D721Med (cell line): ENCODE measurements around the gene BAIAP2.

ENCODE experiments used
- DNase-seq: peaks from one replicate; pipeline ENCODE4 v3.0.0; 2011; ENCODE audit warnings: low spot score; ENCODE audit not compliant: insufficient read length
- FAIRE-seq: peaks from 2 replicates; lab custom pipeline; 2011; peaks lifted over from hg19 to GRCh38; lab: Jason Lieb, UNC
- TF ChIP-seq, protein P1 (sequence below): IDR thresholded peaks from 2 replicates; pipeline ENCODE4 v1.5.1; 2012; ENCODE audit warnings: mild to moderate bottlenecking, control low read depth; ENCODE audit not compliant: insufficient read depth; ENCODE audit errors: missing control alignments

BAIAP2 gene

DNA sequence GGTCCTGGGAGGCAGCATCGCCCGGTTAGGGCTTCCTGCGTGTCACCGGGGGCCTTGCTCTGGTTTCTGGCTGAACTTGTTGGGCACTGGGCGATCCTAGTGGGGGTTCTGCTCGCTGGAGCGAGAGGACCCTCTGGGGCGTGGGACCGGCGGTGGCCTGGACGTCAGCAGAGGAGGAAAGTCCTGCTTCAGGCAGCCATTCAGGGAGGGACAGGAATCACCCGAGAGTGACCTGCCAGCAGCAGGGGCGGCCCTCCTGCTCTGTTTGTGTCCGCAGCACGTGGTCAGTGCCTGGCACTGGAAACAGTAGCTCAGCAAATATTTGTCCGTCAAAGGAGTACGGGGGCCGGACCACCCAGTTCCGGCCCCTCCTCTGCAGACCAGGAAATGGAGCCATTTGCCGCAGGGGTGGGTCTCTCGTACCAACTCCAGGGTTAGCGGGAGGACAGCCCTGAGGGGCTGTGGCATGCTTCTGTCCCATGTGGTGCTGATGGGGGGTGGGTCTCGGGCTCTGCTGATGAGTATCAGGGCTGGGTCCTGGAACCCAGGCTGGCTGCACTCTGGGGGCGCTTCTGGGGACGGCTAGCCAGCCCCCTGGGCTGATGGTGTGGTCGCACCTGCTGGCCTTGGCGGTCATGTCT lies 48.3 kb downstream of the BAIAP2 start:
- DNase-seq (no peak), FAIRE-seq (no peak)
- TF ChIP-seq, protein P1, sequence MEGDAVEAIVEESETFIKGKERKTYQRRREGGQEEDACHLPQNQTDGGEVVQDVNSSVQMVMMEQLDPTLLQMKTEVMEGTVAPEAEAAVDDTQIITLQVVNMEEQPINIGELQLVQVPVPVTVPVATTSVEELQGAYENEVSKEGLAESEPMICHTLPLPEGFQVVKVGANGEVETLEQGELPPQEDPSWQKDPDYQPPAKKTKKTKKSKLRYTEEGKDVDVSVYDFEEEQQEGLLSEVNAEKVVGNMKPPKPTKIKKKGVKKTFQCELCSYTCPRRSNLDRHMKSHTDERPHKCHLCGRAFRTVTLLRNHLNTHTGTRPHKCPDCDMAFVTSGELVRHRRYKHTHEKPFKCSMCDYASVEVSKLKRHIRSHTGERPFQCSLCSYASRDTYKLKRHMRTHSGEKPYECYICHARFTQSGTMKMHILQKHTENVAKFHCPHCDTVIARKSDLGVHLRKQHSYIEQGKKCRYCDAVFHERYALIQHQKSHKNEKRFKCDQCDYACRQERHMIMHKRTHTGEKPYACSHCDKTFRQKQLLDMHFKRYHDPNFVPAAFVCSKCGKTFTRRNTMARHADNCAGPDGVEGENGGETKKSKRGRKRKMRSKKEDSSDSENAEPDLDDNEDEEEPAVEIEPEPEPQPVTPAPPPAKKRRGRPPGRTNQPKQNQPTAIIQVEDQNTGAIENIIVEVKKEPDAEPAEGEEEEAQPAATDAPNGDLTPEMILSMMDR: no peak

DNA sequence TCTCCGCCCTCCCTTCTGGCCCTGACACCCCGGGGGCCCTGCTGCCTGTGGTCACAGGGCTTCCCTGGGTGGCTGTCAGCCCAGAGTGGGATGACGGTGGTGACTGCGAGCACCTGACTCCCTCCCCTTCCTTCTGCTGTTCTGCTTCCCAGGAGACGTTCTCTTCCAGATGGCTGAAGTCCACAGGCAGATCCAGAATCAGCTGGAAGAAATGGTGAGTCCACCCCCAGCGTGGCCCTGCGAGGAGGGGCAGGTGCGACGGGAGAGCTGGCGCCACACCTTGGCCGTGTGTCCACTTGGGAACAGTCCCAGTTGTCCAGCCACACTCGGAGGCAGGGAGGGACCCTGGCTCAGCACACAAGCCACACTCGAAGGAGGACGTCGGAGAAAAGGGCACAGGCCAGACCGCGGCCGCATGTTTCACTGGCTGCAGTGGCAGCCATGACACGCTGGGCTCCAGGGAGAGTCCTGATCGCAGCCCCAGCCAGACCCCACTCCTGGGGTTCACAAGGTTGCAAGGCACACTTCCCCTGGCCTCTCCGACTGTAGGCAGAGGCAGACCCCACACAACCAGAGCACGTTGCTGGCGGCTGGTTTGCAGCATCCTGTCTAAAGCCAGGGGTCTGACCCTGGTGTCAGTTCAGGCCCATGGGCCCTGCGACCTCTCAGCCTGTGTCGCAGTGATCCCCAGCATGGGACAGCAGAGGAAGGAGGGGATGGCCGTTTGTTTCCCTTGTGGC lies 49.9 kb downstream of the BAIAP2 start:
- FAIRE-seq (no peak), DNase-seq (no peak)
- TF ChIP-seq, protein P1: no peak

DNA sequence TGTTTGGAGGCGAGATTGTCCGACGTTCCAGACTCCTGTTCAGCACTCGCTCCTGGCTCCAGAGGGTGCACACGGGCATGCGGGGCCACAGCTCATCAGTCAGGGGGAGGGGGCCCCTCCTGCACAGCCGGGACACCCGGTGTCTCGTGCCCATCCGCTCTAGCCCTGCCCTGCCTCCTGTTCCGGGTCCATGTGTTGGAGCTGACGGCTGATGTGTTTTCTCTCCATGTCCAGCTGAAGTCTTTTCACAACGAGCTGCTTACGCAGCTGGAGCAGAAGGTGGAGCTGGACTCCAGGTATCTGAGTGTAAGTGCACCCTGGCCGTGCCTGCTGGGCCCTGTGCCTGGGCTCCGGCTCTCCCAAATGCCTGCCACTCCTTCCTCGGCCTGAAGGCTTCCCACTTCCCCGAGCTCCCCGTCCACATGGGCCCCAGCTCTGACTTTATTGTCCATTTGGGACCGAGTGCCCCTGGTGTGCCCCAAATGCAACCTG lies 50.5 kb downstream of the BAIAP2 start:
- TF ChIP-seq, protein P1: no peak
- no peak for DNase-seq
- FAIRE-seq: no peak

DNA sequence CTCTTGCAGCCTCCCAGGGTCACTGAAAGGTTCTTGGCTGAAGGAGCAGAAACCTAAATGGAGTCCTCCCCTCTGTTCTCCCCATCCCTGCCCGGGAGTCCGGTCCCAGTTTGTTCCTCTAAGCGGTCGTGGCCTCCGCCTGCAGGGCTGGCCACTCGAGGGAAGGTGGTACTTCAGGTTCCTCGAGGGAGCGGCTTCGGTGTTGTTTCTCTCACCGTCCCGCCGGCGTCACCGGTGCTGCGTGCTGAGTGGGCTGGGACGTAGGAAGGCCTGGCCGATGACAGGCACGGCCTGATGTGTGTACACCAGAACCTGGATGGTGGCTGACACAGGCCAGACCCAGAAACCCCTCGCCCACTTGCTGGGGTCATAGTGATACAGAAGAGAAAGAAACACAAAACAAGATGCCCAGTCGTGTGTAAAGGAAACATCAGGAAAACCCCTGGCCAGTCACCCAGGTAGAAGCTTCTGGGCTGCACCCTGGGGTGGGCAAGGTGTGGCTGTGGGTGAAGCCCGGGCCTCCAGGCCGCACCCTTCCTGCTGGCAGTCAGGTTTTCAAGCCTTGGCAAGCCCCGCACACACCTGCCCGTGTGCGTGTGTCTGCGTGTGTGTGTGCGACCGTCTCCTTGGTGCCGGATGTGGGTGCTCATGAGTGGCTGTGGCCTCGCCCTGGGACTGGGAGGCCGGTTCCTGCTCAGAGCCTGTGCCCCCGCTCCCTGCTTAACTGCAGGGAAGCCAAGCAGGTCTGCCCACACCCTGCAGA lies 52.0 kb downstream of the BAIAP2 start:
- DNase-seq (no peak), FAIRE-seq (no peak)
- TF ChIP-seq, protein P1: no peak

DNA sequence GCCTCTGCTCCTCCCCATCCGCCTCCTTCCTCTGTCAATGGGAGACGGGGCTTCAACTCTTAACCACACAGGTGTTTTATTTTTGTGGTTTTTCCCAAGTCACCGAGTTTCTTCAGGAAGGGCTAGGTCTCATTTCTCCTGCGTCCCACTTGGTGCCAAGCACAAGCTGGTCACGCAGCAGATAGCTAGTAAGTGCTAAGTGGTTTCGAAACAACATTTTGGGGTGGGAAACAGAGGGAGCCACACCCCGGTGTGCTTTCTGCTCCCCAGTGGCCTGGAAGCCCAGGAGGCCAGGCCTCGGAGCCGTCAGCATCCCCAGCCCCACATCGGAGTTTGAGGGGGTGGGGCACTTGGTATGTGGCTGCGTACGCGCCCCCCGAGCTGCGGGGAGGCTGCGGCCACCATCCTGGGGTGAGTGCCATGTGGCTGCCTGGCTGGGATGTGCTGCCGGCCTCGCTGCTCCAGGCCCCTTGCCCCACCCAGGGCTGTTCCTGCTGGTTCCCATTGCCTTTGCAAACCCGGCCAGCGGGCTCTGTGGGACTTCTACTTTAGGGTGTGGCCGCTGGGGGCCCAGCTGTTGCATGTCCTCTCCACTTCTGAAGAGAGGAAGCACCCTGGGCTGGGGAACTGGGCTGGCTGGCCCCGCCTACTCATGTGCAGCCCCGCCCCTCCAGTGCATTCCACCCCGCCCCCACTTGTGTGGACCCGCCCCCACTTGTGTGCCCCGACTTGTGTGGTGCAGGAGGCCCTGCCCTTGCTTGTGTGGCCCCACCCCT lies 55.6 kb downstream of the BAIAP2 start:
- no peak for DNase-seq
- FAIRE-seq: no peak
- TF ChIP-seq, protein P1: no peak

DNA sequence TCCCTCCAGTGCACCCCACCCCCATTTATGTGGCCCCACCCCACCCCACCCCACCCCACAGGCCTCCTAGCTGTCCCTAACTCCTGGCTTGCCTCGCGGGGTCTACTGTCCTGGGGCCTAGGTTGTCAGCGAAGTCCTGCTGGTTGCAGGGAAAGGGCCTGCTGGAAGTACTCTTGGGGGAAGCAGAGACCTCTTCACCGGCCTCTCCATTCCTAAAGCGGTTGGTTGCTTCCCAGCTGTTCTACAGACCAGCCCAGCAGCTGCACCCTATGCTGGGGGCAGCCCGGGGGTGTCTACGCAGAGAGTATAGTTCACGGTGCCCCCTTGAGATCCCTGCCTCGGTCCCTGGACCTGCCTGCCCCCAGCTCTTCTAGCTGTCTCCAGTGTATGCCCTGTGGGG lies 56.2 kb downstream of the BAIAP2 start:
- DNase-seq (no peak), FAIRE-seq (no peak)
- TF ChIP-seq, protein P1: no peak
